ENCODE results near the gene CPZ.
"Not testable (repeated sequence)": the region's sequence is repeated elsewhere in the genome, so short reads cannot be mapped to it uniquely, and the experiment has no call there.

DNA sequence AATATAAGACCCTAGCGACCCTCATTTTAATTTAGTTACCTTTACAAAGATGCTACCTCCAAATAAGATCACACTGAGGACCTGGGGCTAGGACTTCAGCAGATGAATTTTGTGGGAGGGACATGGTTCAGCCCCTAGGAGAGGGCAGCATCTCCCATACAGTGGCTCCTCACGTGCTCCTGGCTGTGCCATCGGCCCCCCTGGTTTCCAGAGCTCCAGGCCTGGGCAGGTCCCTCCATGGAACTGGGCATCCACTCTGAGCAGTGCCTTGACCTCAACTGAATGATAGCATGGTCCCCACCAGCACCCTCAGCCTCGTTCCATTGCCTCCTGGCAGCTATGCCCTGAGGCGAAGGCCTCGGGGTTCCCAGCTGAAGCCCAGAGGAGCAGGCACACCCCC, 39.3 kb downstream of the CPZ start:
- not testable (repeated sequence) for TF ChIP-seq JAZF1 (CRISPR knock-in tag; IDR thresholded peaks at IDR 0.05); SMAD3 (CRISPR knock-in tag; IDR thresholded peaks at IDR 0.05; ENCODE audit: borderline replicate concordance)
- TF ChIP-seq, protein P1, sequence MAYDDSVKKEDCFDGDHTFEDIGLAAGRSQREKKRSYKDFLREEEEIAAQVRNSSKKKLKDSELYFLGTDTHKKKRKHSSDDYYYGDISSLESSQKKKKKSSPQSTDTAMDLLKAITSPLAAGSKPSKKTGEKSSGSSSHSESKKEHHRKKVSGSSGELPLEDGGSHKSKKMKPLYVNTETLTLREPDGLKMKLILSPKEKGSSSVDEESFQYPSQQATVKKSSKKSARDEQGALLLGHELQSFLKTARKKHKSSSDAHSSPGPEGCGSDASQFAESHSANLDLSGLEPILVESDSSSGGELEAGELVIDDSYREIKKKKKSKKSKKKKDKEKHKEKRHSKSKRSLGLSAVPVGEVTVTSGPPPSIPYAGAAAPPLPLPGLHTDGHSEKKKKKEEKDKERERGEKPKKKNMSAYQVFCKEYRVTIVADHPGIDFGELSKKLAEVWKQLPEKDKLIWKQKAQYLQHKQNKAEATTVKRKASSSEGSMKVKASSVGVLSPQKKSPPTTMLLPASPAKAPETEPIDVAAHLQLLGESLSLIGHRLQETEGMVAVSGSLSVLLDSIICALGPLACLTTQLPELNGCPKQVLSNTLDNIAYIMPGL (CRISPR knock-in tag; IDR thresholded peaks at IDR 0.05), result not testable (repeated sequence)
- TF ChIP-seq, protein P2, sequence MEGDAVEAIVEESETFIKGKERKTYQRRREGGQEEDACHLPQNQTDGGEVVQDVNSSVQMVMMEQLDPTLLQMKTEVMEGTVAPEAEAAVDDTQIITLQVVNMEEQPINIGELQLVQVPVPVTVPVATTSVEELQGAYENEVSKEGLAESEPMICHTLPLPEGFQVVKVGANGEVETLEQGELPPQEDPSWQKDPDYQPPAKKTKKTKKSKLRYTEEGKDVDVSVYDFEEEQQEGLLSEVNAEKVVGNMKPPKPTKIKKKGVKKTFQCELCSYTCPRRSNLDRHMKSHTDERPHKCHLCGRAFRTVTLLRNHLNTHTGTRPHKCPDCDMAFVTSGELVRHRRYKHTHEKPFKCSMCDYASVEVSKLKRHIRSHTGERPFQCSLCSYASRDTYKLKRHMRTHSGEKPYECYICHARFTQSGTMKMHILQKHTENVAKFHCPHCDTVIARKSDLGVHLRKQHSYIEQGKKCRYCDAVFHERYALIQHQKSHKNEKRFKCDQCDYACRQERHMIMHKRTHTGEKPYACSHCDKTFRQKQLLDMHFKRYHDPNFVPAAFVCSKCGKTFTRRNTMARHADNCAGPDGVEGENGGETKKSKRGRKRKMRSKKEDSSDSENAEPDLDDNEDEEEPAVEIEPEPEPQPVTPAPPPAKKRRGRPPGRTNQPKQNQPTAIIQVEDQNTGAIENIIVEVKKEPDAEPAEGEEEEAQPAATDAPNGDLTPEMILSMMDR (IDR thresholded peaks at IDR 0.05), result not testable (repeated sequence)
- TF ChIP-seq, protein P3, sequence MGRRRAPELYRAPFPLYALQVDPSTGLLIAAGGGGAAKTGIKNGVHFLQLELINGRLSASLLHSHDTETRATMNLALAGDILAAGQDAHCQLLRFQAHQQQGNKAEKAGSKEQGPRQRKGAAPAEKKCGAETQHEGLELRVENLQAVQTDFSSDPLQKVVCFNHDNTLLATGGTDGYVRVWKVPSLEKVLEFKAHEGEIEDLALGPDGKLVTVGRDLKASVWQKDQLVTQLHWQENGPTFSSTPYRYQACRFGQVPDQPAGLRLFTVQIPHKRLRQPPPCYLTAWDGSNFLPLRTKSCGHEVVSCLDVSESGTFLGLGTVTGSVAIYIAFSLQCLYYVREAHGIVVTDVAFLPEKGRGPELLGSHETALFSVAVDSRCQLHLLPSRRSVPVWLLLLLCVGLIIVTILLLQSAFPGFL (CRISPR knock-in tag; IDR thresholded peaks at IDR 0.05; ENCODE audit: borderline replicate concordance), result not testable (repeated sequence)
